Suppressor macrophage treated with lipopolysaccharide for 4 hours (primary cell): ENCODE data around the gene ZXDA.
"Not testable (repeated sequence)": the region's sequence is repeated elsewhere in the genome, so short reads cannot be mapped to it uniquely, and the experiment has no call there.

Source experiments
- DNase-seq: peaks from one replicate; pipeline ENCODE4 v3.0.0-alpha.2; 2020

The ZXDA gene, protein sequence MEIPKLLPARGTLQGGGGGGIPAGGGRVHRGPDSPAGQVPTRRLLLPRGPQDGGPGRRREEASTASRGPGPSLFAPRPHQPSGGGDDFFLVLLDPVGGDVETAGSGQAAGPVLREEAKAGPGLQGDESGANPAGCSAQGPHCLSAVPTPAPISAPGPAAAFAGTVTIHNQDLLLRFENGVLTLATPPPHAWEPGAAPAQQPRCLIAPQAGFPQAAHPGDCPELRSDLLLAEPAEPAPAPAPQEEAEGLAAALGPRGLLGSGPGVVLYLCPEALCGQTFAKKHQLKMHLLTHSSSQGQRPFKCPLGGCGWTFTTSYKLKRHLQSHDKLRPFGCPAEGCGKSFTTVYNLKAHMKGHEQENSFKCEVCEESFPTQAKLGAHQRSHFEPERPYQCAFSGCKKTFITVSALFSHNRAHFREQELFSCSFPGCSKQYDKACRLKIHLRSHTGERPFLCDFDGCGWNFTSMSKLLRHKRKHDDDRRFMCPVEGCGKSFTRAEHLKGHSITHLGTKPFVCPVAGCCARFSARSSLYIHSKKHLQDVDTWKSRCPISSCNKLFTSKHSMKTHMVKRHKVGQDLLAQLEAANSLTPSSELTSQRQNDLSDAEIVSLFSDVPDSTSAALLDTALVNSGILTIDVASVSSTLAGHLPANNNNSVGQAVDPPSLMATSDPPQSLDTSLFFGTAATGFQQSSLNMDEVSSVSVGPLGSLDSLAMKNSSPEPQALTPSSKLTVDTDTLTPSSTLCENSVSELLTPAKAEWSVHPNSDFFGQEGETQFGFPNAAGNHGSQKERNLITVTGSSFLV

DNA sequence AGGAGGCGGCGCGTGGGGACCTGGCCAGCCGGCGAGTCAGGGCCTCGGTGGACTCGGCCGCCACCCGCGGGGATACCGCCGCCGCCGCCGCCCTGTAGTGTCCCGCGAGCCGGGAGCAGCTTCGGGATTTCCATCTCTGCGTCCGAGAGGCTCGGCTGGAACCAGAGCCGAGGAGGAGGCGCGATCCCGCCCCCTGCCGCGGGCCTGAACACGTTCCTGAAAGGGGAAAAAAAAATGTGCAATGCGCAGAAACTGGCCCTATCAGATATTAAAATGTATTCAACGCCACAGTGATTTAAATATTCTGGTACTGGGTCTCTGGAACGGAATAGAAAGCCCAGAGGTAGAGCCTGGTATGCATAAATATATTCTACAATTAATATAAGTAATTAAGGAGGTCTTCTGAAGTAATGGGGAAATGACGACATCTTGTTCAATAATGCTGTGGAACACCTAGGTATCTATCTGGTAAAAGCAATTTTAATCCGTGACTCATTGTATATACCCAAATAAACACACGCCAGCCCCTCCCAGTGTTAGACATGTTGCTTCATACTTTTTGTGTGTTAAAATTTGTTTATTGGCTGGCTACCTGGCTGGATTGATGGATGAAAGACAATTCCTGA is at the start of gene ZXDA:
Gene ZXDA, minus strand, starts transcription at position 172 of the 626 bp plus-strand sequence. Its CDS starts 38 bp downstream, at position 134.
- DNase-seq = not testable (repeated sequence)

DNA sequence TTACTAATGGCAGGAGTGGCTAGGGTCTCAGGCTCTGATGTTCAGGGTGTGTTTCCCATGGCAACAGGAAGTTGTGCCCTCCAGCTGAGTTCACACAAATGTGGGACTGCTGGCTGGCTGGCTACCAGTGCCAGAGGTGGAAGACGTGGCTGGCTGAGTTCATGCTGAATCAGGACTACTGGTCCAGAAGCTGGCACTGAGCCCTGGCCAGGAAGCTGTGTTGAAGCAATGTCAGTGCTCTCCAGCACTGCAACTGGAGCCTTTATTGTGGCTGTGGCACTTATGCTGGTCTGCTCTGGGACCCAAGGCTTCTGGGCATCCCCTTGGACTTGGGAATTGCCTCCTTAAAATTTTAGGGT is 42.0 kb upstream of the ZXDA start:
- DNase-seq = no peak

DNA sequence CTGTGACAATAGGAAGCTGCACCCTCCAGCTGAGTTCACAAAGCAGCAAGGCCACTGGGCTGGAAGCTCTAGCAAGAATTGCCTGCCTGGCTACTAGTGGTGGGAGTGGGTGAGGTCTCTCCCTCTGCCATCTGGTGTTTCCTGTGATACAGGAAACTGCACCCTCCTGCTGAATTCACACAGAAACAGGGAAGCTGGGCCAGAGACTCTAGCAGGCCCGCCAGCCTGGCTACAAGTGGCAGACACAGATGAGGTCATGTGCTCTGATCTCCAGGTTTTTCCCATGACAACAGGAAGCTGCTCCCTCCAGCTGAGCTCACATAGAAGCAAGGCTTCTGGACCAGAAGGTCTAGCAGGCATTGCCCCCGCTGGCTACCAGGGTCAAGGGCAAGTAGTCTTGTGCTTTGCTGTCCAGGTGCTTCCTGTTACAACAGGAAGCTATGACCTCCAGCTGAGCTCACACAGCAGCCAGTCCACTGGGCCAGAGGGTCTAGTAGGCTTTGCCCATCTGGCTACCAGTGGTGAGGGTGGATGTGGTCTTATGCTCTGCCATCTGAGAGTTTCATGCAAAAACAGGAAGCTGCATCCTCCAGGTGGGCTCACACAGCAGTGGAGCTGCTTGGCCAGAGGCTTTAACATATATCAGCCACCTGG is 41.5 kb upstream of the ZXDA start:
- DNase-seq = no peak

DNA sequence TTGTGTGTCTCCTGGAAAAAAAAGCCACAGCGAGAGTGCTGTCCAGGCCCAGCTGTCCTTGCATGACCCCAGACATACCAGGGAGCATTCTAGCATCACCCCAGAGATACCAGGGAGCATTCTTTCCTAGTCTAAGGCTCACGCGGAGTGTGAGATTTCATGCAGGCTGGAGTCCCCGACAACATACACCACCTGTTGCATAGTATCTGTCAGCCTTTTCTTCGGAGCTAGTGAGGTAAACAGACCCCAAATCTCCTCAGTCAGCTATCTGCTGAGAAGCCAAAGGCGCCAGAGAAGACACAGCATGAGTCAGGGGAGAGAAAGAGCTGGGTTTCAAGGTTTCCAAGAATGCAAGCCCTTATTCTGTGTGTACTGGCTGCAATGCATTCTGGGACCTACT is 23.1 kb upstream of the ZXDA start:
- no peak for DNase-seq

DNA sequence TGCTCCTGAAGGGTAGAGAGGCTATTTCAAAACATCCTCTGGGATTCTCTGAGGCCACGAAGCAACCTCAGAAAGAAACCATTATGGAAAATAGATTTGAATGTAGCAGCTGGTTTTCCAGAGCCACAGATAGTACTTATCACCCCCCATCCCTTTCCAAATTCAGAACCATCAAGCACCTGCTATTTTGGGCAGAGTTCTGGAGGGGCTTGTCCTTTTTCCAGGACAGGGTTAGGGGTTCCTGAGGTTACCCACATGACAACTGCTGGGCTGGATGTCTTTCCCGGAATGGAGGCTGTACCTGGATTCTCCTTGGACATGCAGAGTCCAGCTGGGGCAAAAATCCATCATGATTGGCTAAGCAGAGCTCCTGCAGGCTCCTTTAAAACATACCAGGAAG is 22.0 kb upstream of the ZXDA start:
- DNase-seq = no peak

DNA sequence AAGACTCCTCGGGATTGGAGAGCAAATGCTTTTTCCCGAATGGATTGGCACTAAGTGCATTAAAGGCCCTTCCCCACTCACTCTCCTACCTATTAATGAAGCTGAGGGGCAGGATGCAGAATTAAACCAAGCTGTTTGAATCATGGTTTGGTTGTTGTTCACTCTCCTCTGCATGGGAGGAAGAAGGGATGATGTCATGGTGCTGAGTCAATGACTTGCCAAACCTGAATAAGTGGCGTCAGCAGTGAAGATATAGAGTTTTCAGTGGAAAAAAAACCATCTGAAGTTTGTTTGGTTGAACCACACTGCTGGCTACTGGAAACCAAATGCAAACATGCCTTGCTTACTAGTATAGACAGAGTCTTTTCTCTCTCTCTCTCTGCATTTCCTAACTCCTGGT is 19.8 kb upstream of the ZXDA start:
- peak; percentile 14 for DNase-seq

DNA sequence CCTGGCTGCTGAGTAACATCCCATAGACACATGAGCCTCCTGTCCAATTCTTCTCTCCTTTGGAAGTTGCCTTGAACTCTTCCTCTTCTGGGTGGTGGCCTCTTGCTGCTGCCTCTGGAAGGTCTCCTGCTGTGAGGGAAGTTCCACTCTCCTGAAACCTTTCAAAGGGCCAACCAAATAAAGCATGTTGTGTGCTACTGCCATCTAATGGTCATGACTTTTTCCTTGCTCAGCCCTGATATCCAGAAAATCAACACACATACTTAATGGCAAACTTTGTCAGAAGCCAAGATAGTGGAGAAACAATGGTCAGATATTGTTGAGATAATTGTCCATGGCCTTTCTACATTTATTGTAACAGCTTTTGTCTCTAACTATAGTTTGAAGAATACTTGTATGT is 19.1 kb upstream of the ZXDA start:
- DNase-seq = peak; percentile 27

DNA sequence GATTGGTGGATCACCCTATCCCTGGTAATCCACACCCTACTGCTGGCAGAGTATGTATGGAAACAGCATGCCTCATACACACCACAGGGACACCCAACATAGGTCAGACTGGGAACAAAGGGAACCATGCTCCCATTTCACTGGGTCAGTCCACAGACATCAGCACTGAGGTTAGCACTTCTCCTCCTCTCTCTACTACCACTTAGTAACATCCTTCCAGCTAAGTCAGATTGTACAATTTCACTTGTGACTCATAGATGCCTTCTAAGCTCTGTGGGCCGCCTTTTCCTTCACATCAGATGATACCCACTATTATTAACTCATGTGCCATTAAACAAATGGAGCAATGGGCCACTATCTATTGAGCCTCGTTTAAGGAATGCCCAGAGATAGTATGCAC is 15.5 kb upstream of the ZXDA start:
- DNase-seq = no peak

DNA sequence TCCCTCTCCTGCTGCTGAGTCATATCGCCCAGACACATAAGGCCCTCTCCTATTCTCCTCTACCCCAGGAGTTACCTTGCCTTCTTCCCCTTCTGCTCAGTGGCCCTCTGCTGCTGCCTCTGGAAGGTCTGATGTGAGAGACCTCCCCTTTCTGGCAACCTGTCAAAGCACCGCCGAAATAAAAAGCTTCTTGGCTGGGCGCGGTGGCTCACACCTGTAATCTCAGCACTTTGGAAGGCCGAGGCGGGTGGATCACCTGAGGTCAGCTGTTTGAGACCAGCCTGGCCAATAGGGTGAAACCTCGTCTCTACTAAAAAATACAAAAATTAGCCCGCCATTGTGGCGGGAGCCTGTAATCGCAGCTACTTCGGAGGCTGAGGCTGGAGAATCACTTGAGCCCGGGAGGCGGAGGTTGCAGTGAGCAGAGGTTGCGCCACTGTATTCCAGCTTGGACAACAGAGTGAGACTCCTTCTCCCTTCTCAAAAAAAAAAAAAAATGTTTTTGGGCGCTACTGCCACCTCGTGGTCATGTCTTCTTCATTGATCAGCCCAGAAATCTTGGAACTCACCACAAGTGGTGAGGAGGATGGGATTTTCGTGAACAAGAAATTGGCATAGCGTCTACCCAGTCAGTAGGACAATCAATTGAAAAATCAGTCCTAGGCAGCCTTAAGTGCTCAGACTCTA is 8.6 kb upstream of the ZXDA start:
- peak; percentile 50 for DNase-seq

DNA sequence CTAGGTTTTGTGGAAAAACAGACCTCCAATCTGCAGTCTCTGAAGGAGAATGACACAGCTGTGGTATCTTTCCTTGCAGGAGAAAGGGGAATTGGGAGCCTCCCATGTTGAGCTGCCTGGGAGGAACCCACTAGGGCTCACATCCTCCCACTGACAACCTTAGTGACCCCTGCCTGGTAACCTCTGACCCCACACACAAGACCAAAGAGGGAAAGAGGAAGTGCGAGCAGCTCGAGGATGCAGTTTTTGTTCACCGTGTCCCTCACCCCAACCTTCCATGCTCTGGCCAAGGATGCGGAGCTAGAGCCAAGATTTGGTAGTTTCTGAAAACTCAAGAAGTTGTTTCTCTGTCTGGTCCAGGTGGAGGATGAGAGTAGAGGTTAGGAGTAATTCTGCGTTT is 5.4 kb upstream of the ZXDA start:
- DNase-seq = no peak

DNA sequence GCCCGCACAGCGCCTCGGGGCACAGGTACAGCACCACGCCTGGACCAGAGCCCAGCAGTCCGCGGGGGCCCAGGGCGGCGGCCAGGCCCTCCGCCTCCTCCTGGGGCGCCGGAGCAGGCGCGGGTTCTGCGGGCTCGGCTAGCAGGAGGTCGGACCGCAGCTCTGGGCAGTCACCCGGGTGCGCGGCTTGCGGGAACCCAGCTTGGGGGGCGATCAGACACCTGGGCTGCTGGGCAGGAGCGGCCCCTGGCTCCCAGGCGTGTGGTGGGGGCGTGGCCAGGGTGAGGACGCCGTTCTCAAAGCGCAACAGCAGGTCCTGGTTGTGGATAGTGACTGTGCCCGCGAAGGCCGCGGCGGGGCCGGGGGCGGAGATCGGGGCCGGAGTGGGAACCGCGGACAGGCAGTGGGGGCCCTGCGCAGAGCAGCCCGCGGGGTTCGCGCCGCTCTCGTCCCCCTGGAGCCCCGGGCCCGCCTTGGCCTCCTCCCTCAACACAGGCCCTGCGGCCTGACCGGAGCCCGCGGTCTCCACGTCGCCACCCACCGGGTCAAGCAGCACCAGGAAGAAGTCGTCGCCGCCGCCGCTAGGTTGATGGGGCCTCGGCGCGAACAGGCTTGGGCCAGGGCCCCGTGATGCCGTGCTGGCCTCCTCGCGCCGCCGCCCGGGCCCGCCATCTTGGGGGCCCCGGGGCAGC is 517 bp downstream of the ZXDA start:
- DNase-seq = peak; percentile 20

DNA sequence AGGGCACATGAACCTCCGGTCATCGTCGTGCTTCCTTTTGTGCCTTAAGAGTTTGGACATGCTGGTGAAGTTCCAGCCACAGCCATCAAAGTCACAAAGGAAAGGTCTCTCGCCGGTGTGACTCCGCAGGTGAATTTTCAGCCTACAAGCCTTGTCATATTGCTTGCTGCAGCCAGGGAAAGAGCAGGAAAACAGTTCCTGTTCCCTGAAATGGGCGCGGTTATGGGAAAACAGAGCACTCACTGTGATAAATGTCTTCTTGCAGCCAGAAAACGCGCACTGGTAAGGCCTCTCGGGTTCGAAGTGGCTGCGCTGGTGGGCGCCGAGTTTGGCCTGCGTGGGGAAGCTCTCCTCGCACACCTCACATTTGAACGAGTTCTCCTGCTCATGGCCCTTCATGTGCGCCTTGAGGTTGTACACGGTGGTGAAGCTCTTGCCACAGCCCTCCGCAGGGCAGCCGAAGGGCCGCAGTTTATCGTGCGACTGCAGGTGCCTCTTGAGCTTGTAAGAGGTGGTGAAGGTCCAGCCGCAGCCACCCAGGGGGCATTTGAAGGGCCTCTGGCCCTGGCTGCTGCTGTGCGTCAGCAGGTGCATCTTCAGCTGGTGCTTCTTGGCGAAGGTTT is 1.2 kb downstream of the ZXDA start:
- not testable (repeated sequence) for DNase-seq

DNA sequence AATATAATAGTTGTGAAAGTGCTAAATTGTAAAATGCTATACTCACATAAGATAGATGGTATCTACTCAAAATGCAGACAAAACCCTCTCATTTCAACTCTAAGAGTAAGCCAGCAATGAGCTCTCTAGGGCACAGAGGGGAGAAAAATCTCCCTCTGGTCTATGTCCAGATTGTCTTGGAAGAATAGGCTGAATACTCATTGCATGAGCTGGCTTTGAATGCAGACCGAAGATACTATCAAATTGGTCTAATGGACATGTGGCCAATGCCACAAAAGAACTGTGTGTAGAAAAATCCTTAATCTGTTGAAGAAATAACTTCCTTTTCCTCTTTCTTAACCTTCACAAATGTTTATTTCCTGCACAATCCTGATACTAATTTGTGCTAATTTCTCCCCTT is 3.5 kb downstream of the ZXDA start:
- no peak for DNase-seq

DNA sequence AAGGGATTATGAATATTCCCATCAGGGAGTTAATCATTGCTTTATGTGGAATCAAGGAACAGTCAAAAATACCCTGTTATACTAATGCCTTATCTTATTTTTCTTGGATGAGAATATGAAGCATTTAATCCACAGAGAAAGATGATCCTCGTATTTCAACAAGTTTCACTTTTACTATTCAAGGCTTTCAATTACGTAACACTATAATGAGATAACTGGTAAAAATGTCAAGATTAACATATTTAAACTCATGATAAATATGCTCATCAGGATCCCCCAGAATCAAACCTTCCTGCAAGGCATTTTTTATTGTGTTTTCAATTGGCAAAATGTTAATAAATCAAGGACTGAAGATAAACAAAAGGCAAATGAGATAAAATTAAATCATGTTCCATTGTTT is 5.1 kb downstream of the ZXDA start:
- peak; percentile 29 for DNase-seq

DNA sequence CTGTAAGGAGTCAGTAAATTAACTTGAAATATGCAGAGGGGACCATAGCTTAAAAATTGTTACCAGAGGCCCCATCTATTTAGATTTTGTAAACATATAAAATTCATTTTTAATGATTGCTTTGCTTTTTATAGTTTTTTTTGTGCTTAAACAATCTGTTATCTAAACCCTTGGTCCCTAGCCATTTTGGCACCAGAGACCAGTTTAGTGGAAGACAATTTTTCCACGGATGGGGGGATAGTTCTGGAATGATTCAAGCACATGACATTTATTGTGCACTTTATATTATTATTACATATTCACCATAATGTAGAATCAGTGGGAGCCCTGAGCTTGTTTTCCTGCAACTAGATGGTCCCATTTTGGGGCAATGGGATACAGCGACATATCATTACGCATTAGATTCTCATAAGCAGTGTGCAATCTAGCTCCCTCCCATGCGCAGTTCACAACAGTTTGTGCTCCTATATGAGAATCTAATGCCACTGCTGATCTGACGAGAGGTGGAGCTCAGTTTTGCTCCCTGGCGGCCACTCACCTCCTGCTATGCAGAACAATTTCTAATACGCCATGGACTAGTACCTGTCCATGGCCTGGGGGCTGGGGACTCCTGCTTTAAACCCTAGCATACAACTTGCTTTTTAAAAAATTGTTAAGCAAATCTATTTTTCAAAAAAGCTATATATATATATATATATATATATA is 5.9 kb downstream of the ZXDA start:
- DNase-seq = no peak

DNA sequence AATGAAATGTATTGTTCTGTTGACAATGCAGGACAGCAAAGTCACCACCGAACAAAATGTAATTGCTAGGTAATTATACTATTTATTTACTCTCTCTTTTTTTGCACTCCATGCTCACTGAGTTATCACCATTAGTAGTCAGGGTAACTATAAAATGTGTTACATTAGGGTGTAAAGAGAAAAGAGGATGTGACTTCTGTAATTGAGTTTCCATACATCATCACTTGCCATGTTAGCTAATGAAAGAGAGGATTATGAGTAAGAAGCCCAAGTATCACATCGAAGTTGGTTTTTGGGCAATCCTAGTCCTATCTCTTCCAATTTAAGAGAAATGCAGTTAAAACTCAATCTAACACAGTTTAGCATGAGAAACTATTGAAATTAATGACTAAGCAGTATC is 7.6 kb downstream of the ZXDA start:
- DNase-seq = peak; percentile 40

DNA sequence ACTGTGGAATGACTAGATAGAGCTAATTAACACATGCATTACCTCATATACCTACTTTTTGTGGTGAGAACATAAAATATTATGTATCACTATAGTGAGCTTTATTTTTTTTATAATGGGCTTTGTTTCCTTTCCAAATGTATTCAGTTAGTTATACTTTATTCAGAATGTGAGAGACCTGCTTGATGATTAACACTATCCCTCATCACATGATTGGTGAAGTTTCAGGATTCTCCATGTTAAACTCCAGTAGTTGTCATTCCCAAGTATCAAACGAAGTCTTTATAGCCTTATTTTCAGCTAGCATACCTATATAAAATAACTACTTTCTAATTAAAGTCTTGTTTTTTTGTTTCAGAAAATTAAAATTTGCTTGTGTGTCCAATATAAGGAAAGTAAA is 8.8 kb downstream of the ZXDA start:
- DNase-seq = no peak

DNA sequence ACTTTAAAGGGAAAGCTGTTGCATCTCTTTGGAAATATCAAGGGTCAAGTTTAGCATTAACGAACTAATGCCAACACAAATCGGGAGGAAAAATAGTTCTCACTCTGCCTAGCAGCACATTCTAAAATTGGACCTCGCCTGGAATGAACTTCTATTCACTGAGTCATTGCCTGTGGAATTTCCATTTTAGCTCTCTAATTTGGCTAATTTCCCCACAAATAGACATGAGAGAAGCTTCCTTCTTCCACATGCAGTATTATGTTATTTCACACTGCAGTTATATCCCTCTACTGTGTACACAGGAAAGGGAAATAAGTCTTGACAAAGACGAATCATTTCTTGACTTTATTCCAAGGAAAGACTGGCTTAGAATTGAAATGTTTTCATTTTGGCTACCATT is 9.3 kb downstream of the ZXDA start:
- peak; percentile 44 for DNase-seq

DNA sequence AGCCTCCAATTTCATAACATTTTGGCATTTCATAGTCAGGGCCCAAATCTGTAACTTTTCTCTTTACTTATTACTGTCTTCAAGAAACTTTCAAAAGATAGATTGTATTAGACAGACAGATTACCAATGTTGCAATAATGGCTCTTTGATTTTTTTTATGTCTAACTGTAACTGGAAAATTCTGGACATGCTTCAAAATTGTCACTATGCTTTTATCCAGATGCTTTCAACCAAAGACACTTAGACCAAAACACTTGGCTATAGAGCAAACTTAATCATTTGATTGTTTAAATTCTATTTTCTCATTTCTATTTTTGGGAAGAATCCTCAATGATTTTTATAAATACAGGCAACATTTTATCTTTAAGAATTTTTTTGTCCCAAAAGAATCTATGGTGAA is 10.4 kb downstream of the ZXDA start:
- no peak for DNase-seq

DNA sequence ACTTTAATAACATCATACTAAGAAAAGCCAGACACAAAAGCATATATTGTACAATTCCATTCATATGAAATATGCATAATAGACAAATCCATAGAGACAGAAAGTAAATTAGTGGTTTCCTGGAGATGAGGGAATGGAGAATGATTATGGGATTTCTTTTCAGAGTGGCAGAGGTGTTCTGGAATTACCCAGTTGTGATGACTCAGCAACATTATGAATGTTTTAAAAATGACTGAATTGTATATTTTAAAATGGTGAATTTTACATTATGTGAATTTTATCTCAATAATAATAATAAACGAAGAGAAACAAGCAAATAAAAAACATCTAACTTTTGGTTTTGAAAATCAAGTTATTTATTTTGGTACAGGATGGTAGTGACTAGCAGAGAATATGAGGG is 11.2 kb downstream of the ZXDA start:
- DNase-seq = no peak

DNA sequence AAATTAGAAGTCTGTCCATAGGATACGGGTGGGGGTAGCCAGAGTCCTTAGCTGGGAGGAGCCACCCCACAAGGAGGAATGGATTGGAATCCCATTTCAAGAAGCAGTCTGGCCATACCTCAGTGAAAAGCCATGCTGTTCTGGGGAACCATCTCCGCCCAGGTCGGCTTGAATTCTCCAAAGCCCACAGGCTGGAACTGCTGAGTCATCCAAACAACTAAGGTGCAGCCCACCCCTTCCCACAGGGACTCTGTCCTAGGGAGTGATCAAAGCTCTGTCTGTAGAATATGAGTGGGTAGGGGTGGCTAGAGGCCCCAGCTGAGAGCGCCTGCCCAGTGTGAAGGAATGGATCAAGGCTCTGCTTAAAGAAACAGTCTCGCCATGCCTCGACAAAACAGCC is 38.8 kb downstream of the ZXDA start:
- no peak for DNase-seq
